ENCODE measurements around the gene C1QTNF5.

C1QTNF5 gene

GRCh38 chr11:119342362-119343130 lies 1.9 kb upstream of the C1QTNF5 start:
- TF ChIP-seq CTCF (conservative IDR thresholded peaks at IDR 0.05): no peak
- TF ChIP-seq ZFX (IDR thresholded peaks at IDR 0.05): no peak
- no peak overlapping the region for H3K27ac ChIP-seq

- H3K27ac ChIP-seq: no peak overlapping the region
- TF ChIP-seq CTCF (conservative IDR thresholded peaks at IDR 0.05) (no peak), ZFX (IDR thresholded peaks at IDR 0.05) (no peak)
Observed at GRCh38 chr11:119342023-119342300, 1.3 kb upstream of the C1QTNF5 start.

GRCh38 chr11:119341222-119342022 lies 739 bp upstream of the C1QTNF5 start:
- TF ChIP-seq CTCF (conservative IDR thresholded peaks at IDR 0.05): no peak
- no peak for TF ChIP-seq ZFX (IDR thresholded peaks at IDR 0.05)
- no peak overlapping the region for H3K27ac ChIP-seq

- TF ChIP-seq ZFX (IDR thresholded peaks at IDR 0.05) (no peak), CTCF (conservative IDR thresholded peaks at IDR 0.05) (peak; percentile 98)
- H3K27ac ChIP-seq: no peak overlapping the region; the same call in 1 of the 2 replicates
Observed at GRCh38 chr11:119339589-119340334, 921 bp downstream of the C1QTNF5 start.

GRCh38 chr11:119338965-119339588 lies 1.6 kb downstream of the C1QTNF5 start:
- no peak overlapping the region for H3K27ac ChIP-seq
- TF ChIP-seq ZFX (IDR thresholded peaks at IDR 0.05) (no peak), CTCF (conservative IDR thresholded peaks at IDR 0.05) (no peak)

GRCh38 chr11:119338318-119338890 lies 2.3 kb downstream of the C1QTNF5 start:
- H3K27ac ChIP-seq: no peak overlapping the region
- TF ChIP-seq ZFX (IDR thresholded peaks at IDR 0.05) (no peak), CTCF (conservative IDR thresholded peaks at IDR 0.05) (peak; percentile 97)
